NCI-H345 (cell line): ENCODE results near the gene PRKCE.

Experiments
- DNase-seq: peaks from one replicate; lab custom pipeline; 2025; lab: John Stamatoyannopoulos, UW

PRKCE gene

GRCh38 chr2:45728458-45728942, 77.0 kb downstream of the PRKCE start:
- no peak for DNase-seq

DNA sequence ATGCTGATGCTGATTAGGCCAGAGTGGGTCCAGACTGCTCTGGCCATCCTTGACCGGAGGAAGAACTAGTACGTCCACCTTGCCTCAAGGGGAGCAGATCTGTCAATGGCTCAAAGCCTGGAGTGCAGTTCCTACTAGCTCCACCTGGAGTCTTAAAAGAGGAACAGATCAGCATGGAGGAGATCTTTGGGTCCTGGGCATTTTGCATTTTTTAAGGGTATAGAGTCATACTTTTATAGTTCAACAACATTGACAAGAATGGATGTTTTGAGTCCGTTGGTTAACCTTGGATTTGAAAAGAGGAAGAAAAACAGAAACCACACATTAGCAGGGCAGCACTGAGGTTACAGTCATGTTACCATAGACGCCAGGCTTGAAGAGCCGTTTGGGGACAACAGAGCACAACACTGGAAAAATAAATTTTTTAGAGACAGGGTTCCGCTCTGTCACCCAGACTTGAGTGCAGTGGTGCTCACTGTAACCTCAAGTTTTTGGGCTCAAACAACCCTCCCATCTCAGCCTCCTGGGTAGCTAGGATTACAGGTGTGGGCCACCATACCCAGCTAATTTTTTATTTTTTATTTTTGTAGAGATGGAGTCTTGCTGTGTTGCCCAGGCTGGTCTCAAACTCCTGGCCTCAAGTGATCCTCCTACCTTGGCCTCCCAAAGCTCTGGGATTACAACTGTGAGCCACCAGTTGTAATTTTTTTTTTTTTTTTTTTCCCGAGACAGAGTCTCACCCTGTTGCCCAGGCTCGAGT, 78.5 kb downstream of the PRKCE start:
- no peak for DNase-seq

GRCh38 chr2:45731141-45731540, 79.7 kb downstream of the PRKCE start:
- DNase-seq = no peak

GRCh38 chr2:45732436-45732835, 81.0 kb downstream of the PRKCE start:
- DNase-seq = no peak

DNA sequence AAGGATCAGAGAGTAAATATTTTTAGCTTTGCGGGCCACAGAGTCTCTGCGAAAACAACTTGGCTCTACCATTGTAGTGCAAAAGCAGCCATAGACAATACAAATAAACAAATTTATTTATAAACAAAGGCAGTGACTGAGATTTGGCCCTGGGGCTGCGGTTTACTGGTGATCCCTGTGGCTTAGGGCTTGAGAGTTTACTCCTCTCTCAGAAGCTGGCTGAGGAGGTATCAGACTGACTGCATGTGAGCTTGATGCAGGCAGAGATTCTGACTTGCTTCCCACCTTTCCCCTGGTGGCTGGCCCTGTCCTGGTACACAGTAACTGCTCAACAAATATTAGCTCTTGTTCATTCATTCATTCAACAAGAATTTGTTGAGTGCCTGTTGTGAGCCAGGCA, 81.5 kb downstream of the PRKCE start:
- no peak for DNase-seq

DNA sequence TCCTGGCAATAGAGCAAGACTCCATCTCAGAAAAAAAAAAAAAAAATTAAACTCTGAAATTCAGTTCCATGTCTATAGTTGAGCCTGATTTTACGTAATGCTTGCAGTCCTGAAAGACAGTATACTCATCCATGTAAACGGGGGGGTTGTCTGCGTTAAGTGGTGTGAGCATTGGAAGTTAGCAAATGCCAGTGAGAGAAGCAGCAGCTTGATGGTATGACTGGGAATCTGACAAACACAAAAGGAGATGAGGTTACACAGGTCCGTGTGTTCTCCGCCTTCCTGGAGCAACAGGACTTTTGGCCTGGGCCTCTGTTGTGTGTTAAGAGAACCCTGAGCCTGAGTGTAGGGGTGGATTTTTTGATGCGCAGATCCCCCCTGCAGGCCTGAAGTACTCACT, 82.9 kb downstream of the PRKCE start:
- no peak for DNase-seq

GRCh38 chr2:45734952-45735351, 83.5 kb downstream of the PRKCE start:
- no peak for DNase-seq

GRCh38 chr2:45736757-45737704, 85.6 kb downstream of the PRKCE start:
- no peak for DNase-seq

DNA sequence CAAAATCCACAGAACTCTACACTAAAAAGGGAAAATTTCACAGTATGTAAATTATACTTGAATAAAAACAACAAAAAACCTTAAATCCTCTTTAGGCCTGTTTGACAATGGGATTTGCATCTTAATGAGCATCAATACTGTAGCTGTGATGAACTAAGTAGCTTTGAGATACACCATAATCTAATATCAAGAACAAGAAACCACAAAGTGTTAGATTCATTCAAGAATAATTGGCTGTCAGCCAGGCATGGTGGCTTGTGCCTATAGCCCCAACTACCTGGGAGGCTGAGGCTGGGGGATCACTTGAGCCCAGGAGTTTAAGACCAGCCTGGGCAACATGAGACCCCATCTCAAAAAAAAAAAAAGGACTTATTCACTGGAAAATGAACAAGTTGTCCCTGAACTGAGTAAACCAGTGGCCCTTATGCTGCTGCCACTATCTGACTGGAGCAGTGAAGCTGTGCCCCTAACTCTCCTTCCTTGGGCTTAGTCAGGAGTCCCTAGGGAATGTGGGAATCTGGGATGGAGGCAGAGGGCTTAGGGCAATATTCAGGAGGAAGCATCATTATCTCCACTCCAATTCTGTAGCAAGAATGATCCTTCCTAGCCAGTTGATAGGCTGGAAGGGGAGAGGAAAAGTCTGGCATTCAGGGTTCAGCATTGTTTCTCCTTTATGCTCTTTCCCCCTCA, 88.5 kb downstream of the PRKCE start:
- DNase-seq = no peak

GRCh38 chr2:45741161-45741850, 89.8 kb downstream of the PRKCE start:
- DNase-seq = no peak

- no peak for DNase-seq
Observed at GRCh38 chr2:45743531-45744396, 92.3 kb downstream of the PRKCE start.

DNA sequence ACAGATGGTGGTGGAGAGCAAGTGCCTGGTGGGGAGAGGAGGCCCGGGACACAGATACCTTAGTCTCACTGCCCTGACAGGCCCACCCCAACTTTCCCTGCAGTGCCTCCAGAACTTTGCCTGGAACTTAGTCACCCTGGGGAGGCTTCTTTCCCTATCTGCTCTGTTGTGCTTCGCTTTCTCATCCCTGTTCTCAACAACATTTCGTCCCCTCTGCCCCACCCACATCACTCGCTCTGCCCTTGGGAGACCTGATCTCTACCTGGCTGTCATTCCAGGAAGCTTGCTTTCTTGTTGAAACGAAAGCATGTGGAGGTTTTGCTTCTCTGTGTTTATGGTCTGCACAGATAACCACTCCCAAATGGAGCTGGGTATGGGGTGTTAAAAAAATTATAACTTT, 93.8 kb downstream of the PRKCE start:
- DNase-seq = no peak

DNA sequence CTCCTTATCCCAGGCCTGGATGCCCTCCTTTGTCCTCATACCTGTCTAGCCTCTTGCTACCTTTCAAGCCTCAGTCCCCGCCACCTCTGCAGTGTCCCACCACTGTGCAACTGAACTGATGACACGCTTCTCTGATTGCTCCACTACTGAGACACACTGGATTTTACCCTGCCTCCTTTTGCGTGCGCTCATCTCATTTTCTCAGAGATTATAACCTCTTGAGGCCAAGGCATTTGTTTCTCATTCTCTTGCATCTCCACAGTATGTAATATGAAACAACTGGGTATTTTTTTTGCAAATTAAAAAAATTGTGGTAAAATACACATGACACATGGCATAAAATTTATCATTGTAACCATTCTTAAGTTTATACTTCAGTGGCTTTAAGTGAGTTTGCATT, 95.4 kb downstream of the PRKCE start:
- no peak for DNase-seq

- DNase-seq = no peak
Observed at GRCh38 chr2:45747363-45747762, 95.9 kb downstream of the PRKCE start.

DNA sequence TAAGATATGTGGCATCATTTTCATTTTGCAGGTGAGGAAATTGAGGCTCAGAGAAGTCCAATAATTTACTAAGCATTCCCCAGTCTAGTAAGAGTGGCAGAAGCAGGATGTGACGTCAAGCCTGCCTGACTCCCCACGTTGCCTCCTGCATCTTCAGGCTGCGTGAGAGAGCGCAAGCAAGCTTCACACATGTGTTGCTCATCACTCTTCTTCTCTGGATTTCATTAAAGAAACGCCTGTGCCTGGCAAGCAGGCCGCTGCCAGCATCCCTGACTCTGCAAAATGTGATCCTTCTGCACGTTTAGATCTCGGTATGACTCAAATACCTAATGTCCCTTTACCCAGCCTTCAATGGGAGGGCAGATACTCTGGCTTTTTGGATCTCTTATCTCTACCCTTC, 96.8 kb downstream of the PRKCE start:
- no peak for DNase-seq

GRCh38 chr2:45750001-45750400, 98.5 kb downstream of the PRKCE start:
- DNase-seq = no peak

DNA sequence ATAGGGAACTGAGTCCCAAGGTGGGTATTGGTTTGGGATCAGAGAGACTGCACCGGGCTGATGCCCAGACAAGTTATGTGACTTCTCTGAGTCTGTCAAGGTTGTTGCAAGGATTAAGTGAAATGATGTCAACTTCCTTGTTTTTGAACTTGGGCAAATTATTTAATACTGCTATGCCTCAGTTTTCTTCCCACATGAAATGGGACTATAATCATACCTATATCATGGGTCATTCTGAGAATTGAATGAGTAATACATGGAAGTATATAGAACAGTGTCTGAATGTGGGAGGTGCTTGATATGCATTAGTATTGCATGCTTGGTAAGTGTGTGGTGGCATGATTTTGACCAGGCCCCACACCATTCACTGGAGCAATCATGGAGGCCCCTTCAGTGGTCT, 99.0 kb downstream of the PRKCE start:
- DNase-seq = no peak

DNA sequence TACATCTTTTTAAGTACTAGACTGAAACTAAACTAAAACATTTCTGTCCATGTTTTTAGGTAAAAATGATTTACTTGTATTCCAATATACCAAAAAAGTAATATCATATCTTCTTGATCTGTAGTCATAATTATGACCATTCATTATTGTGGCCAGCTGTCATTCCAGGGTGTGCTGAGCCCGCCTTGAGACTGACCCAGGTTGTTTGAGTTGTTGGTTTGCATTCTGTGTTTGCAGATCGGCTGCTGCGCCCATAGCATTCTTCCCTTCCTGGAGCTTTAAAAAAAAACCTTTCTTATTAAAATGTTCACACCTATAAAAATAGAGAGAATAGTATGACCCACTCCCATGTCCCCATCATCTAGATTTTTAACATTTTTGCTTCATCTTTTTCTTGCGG, 101.9 kb downstream of the PRKCE start:
- no peak for DNase-seq

DNA sequence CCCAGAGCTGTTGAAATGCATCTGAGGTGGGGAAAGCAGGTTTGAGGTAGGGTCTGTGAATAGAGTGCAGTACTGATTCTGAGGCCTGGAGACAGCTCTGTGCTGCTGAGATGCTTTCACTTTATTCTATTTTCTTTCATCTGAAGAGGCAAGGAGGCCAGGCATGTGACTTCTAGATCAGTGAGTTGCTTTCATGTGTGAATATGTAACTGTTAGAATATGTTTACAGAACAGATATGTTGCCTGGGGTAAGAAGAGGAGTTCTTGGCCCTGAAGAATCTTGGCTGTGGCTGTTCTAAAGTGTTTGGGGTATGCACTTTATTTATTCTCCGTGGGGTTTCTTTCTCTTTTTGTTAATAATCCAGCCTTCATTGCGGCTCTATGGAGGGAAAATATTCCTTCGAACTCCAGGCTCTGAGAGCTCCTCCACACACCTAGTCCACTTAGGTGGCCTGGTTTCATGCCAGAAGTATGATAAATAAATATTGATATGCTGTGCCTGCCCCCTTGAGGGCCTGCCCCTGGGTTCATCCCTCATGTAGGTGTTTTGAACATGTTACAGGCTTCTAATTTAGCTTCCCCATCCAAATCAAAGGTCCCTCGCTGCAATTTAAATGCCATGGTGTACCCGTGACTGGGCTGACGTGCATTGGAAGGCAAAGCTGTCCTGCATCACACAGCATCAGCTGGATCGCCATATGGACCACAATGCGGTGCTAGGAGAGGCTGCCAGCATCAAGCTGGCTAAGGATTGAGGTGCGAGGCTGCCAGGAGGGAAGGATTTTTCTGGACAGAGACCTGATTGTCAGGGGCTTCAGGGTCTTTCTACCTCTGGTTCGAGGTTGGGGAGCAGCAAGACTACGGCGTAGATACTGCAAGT, 102.9 kb downstream of the PRKCE start:
- no peak for DNase-seq
